Ovary (tissue), 9 donors: ENCODE measurements around the gene BCOR. TPM values are rescaled to one million over a fixed set of nuclear protein-coding genes. Genes with fewer than 3 reads are reported as not detected.
A peak's percentile ranks its signal among the peaks of the same experiment; 100 is the strongest.

Experiments used
- DNase-seq, 5 donors: peaks; one replicate each; pipeline ENCODE4 v3.0.0-alpha.2; 2019 to 2020
- H3K27ac ChIP-seq, 2 donors: fragments of 200-600 bp; one replicate each; pipeline versions ENCODE4 v1.5.1 to v1.8.0; 2019 to 2022
- H3K27me3 ChIP-seq: fragments of 200-600 bp; one replicate; pipeline ENCODE4 v1.8.0; 2022
- H3K36me3 ChIP-seq: fragments of 200-600 bp; sonication (generic); one replicate; pipeline ENCODE4 v1.5.1; 2019
- H3K4me1 ChIP-seq: one replicate; pipeline ENCODE4 v1.8.1; 2013; ENCODE audit warnings: mild to moderate bottlenecking, moderate library complexity; ENCODE audit not compliant: insufficient read depth
- H3K4me3 ChIP-seq: fragments of 200-600 bp; sonication (generic); one replicate; pipeline ENCODE4 v1.5.1; 2017
- H3K9me3 ChIP-seq, 2 donors: fragments of 200-600 bp in 1 of 2; sonication (generic) in 1 of 2; one replicate each; pipeline versions ENCODE4 v1.5.1 to v1.8.1; 2013 to 2019; ENCODE audit warnings: mild to moderate bottlenecking in 1 of 2, moderate library complexity in 1 of 2
- EP300 ChIP-seq: sonication (generic); formaldehyde crosslinking; IDR thresholded peaks from one replicate; pipeline ENCODE4 v1.6.1; 2017; ENCODE audit warnings: antibody characterized with exemption
- POLR2A ChIP-seq: fragments of 450-650 bp; IDR thresholded peaks from one replicate; pipeline ENCODE4 v1.6.1; 2017; ENCODE audit warnings: antibody characterized with exemption, mild to moderate bottlenecking, moderate library complexity
- WGBS, 3 donors: extraction: QIAGEN DNeasy Blood & Tissue Kit in 1 of 3; methylation state at CpG; one replicate each; pipeline versions ENCODE4 v1.1.5 to v1.1.7; 2013 to 2017; 5-methylcytosine and 5-hydroxymethylcytosine counted together
- intact Hi-C, 4 donors: fragments of 100-400 bp; cut with DNase I; formaldehyde crosslinking; loops; one replicate each; pipeline versions ENCODE4 v1.11.0 to v1.15.1; 2022 to 2023
- polyA plus RNA-seq, 2 donors: library from polyadenylated mRNA; stranded (reverse); fragments of 200-250 nt in 1 of 2; fragments of 350-450 nt in 1 of 2; fragmentation: Illumina TruSeq in 1 of 2; extraction: RNeasy Lipid Tissue Mini Kit (QIAGEN cat#74804) in 1 of 2; gene quantifications; one replicate each; pipeline ENCODE4 v1.2.3, GENCODE V29; 2013 to 2014
- total RNA-seq, 7 donors: library from RNA; depleted of rRNA in 2 of 7; stranded (reverse); fragments of >200 nt in 2 of 7; fragmentation: NEBNext Ultra II Directional in 3 of 7; extraction: Animal tissue kit (Norgen Biotek cat#: 25700) in 3 of 7; gene quantifications; one replicate each; pipeline versions ENCODE4 v1.1.0 to v1.2.4, GENCODE V29; 2016 to 2023
- TF ChIP-seq, protein P1 (sequence below), 3 donors: fragments of 450-650 bp in 2 of 3; fragments of 200-600 bp in 1 of 3; IDR thresholded peaks; one replicate each; pipeline versions ENCODE4 v1.5.1 to v1.8.0; 2016 to 2022; ENCODE audit warnings: antibody characterized with exemption in 3 of 3, mild to moderate bottlenecking in 1 of 3
- donor health status: DM: no; HTN: no; CAD: no; lungs with moderate emphysema.
- donor health status: DM: no; HTN: no; CAD: no.
- donor health status: Bipolar disorder and iron deficiency.
- donor health status: DM: yes; HTN: yes; CAD: no.
- donor health status: DM: no; HTN: no; CAD: no.
- donor health status: DM: yes; HTN: yes; CAD: no.

Gene BCOR
- total and polyA plus RNA-seq, 9 donors = 17.7 to 57.2 (median 42.3) TPM

DNA sequence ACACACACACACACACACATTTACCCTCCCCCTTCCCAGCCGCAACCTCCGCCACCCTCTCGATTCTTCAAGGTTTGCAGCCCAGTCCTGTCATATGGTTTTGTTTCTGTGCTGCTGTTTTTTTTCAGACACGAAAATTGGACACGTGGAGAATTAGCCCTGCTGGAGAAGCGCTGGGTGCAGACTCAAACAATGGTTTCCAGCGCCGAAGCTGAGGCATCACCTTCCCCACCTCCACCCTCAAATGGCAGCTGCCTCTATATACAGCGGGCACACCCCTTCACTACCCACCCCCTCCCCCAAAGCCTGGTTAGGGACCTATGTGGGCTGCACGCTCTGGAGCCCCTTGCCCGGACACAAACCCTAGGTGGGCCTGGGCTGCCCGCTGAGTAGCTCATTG, 87.9 kb downstream of the BCOR start:
- intact Hi-C loops = loop anchor here (5.0 to 10.0 kb wide), 7 partner anchors 77 to 255 kb away; partner anchors contain the start of gene BCOR (in 1 of the 4)
- Histone ChIP-seq H3K4me1 (peaks cover 7% of the 10 kb centered on the region), H3K27ac (no peak overlapping the region), H3K4me3 (no peak overlapping the region), H3K27me3 (no peaks in the 10 kb centered on the region), H3K9me3 (no peaks in the 10 kb centered on the region), H3K36me3 (no peaks in the 10 kb centered on the region)
- peak in 1 of 5 donors; percentile 26 for DNase-seq
- WGBS, 3 donors = 43 to 59% (median 51%) methylated on average over 12 of the region's 12 CpGs
- TF ChIP-seq, protein P1, sequence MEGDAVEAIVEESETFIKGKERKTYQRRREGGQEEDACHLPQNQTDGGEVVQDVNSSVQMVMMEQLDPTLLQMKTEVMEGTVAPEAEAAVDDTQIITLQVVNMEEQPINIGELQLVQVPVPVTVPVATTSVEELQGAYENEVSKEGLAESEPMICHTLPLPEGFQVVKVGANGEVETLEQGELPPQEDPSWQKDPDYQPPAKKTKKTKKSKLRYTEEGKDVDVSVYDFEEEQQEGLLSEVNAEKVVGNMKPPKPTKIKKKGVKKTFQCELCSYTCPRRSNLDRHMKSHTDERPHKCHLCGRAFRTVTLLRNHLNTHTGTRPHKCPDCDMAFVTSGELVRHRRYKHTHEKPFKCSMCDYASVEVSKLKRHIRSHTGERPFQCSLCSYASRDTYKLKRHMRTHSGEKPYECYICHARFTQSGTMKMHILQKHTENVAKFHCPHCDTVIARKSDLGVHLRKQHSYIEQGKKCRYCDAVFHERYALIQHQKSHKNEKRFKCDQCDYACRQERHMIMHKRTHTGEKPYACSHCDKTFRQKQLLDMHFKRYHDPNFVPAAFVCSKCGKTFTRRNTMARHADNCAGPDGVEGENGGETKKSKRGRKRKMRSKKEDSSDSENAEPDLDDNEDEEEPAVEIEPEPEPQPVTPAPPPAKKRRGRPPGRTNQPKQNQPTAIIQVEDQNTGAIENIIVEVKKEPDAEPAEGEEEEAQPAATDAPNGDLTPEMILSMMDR (IDR thresholded peaks at IDR 0.05) = no peak
- TF ChIP-seq POLR2A = no peak
- TF ChIP-seq EP300 = no peak

DNA sequence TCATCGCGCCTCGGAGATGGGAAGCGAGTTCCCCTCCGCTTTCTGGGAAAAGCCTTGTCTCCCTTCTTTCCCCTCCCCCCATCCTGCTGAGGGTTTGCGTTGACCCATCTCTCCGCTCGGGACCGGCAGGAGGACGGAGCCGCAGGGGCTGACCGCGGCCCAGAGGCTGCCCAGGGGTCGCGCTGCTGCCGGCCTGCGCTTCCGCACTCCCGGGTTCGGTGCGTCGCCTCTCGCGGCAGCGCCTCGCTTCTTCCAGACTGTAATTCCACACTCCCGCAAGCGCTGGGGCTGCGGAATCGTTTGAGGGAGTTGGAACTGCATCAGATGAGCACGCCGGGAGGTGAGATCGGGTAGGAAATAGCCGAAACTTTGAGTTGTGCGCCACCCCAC, 88.3 kb downstream of the BCOR start:
- H3K27ac ChIP-seq = no peak overlapping the region
- no peak for TF ChIP-seq POLR2A
- TF ChIP-seq EP300 = no peak
- TF ChIP-seq, protein P1 (IDR thresholded peaks at IDR 0.05) = no peak
- intact Hi-C loops = loop anchor here in 1 of 4 donors (10.0 kb wide), 1 partner anchor 255 kb away; no protein-coding TSS in a partner anchor
- H3K9me3 ChIP-seq = no peaks in the 10 kb centered on the region
- H3K36me3 ChIP-seq = no peaks in the 10 kb centered on the region
- WGBS, 3 donors = 32 to 38% (median 34%) methylated on average over 33 to 35 of the region's 35 CpGs
- H3K4me1 ChIP-seq = peaks cover 7% of the 10 kb centered on the region
- H3K27me3 ChIP-seq = no peaks in the 10 kb centered on the region
- DNase-seq = peak in 1 of 5 donors; percentile 32
- H3K4me3 ChIP-seq = no peak overlapping the region

DNA sequence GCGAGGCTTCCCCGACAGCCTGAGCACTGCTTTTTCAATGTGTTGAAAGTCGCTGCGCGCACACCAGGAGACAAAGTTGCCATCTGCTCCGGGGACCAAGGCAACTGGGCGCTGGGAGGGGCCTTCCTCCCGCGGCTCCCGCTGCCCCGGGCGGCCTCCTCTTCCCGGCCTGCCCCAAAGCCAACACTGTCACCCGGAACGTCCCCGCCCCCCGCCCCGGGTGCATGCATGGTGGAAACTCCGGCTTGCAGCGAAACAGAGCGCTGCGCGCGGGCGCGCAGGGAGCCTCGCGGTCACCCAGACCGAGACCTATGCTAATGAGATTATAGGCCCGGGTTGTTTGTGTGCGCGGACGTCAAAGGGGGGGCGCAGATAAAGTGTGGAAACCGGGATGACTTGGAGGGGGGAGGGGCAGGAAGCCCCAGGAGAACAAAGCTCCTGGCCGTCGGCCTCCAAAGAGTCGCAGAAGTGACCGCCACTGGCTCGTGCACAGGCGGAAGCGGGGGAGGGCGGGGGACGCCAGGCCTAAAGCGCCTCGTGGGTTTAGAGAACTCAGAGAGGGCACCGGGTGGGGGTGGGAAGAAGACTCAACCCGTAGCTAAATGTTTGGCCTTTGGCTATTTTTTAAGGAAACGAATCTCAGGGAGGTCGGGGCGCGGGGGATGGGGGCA, 88.8 kb downstream of the BCOR start:
- Histone ChIP-seq H3K9me3 (no peaks in the 10 kb centered on the region), H3K4me3 (no peak overlapping the region), H3K4me1 (peaks cover 7% of the 10 kb centered on the region), H3K27me3 (no peaks in the 10 kb centered on the region), H3K27ac (no peak overlapping the region), H3K36me3 (no peaks in the 10 kb centered on the region)
- WGBS, 3 donors = 27 to 43% (median 28%) methylated on average over 51 to 52 of the region's 52 CpGs
- peak in 2 of 5 donors; percentile 34 to 45 for DNase-seq
- intact Hi-C loops = loop anchor here in 1 of 4 donors (10.0 kb wide), 1 partner anchor 256 kb away; no protein-coding TSS in a partner anchor
- TF ChIP-seq, protein P1 (IDR thresholded peaks at IDR 0.05) = no peak
- TF ChIP-seq EP300 (no peak), POLR2A (no peak)

DNA sequence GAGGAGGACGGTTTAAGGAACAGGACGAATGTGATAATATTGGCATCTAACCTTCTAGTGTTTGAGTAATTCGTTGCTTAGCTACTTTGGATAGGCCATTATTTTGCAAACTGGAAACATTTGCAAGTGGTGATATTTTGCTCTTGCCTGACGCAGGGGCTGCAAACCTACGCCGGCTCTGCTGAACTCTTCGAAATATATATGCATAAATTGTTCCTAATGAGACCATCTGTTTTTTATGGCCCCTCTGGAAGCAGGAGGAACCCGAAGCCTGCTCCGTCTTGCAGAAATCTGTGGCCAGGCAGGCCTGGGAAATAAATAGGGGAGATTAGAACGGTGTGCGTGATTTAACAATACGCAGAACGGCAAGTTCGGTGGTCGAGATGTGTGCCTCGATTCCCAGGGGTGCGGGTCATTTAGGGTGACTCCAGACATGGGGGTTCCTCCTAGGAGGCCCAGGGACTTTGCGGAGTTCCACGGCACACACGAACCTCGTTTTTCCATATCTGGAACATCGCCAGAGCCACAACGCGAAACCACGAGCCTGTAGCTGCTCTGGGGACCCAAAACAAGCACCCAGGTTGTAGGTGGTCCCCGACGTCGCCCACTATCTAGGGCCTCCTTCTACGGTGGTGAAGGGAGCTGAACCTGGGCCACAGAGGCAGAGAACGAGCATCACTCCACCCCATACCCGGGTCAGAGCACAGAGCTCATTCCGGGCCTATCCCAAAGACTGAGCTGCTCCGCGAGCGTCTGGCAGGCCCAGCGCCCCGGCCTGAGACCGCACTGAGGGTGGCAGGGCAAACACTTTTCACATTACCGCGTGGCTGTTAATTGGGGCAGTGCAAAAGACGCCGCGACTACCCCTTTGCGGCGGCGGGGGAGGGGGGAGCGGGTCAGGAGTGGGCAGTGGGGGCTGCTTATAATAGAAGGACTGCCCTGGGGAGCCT, 89.7 kb downstream of the BCOR start:
- no peaks in the 10 kb centered on the region for H3K9me3 ChIP-seq
- no peak overlapping the region for H3K4me3 ChIP-seq
- no peaks in the 10 kb centered on the region for H3K36me3 ChIP-seq
- H3K4me1 ChIP-seq = peaks cover 7% of the 10 kb centered on the region
- TF ChIP-seq, protein P1 (IDR thresholded peaks at IDR 0.05) = no peak
- TF ChIP-seq EP300 = no peak
- TF ChIP-seq POLR2A = no peak
- WGBS, 3 donors = 46 to 57% (median 56%) methylated on average over 46 to 47 of the region's 47 CpGs
- peak in 1 of 5 donors; percentile 22 for DNase-seq
- intact Hi-C loops = loop anchor here in 1 of 4 donors (10.0 kb wide), 1 partner anchor 257 kb away; no protein-coding TSS in a partner anchor
- no peak overlapping the region for H3K27ac ChIP-seq
- no peaks in the 10 kb centered on the region for H3K27me3 ChIP-seq
